NCI-H345 treated with DMSO at 0.1 percent for 48 hours (cell line): ENCODE results near the gene NAA38.

Source experiments
- DNase-seq: peaks from one replicate; lab custom pipeline; 2025; ENCODE audit not compliant: unreplicated experiment; lab: John Stamatoyannopoulos, UW

Gene NAA38

GRCh38 chr17:7856811-7857712 is at the start of gene NAA38:
TSS of gene NAA38 (minus strand) at chr17:7857559. CDS start at chr17:7857463, 96 bp downstream.
- DNase-seq: peak; percentile 95

- no peak for DNase-seq
Measured at GRCh38 chr17:7903154-7904103, 46.1 kb upstream of the NAA38 start.

- no peak for DNase-seq
Measured at GRCh38 chr17:7897773-7898172, 40.4 kb upstream of the NAA38 start.

- no peak for DNase-seq
Measured at GRCh38 chr17:7897090-7897489, 39.7 kb upstream of the NAA38 start.

GRCh38 chr17:7894866-7895265 is 37.5 kb upstream of the NAA38 start:
- DNase-seq: no peak

- DNase-seq: no peak
Measured at GRCh38 chr17:7894226-7894625, 36.9 kb upstream of the NAA38 start.

- DNase-seq: no peak
Measured at GRCh38 chr17:7893187-7893880, 36.0 kb upstream of the NAA38 start.

GRCh38 chr17:7889166-7889955 is 32.0 kb upstream of the NAA38 start:
- DNase-seq: peak; percentile 66

GRCh38 chr17:7888184-7888920 is 31.0 kb upstream of the NAA38 start, which contains the start of gene CHD3:
TSS of gene CHD3 (plus strand) at chr17:7888789. CDS start at chr17:7889001, 212 bp downstream.
- DNase-seq: peak; percentile 32

- peak; percentile 83 for DNase-seq
Measured at GRCh38 chr17:7887482-7888183, 30.3 kb upstream of the NAA38 start.

- DNase-seq: no peak
Measured at GRCh38 chr17:7887038-7887481, 29.7 kb upstream of the NAA38 start.

- DNase-seq: no peak
Measured at GRCh38 chr17:7886227-7887037, 29.1 kb upstream of the NAA38 start.

- DNase-seq: peak; percentile 8
Measured at GRCh38 chr17:7885367-7886226, 28.2 kb upstream of the NAA38 start.

- no peak for DNase-seq
Measured at GRCh38 chr17:7884581-7885366, 27.4 kb upstream of the NAA38 start.

GRCh38 chr17:7883781-7884386 is 26.5 kb upstream of the NAA38 start:
- no peak for DNase-seq

GRCh38 chr17:7882629-7883028 is 25.3 kb upstream of the NAA38 start:
- no peak for DNase-seq
